Lower lobe of right lung (tissue), 2 donors: ENCODE data around the gene PRKAR1B. TPM values are rescaled to one million over a fixed set of nuclear protein-coding genes. Genes with fewer than 3 reads are reported as not detected.

Source experiments
- ATAC-seq, 2 donors: fragments of 200-7000 bp; cut with Tn5 transposase; one replicate each; pipeline ENCODE4 v1.9.1; 2020 to 2022; ENCODE audit warnings: mild to moderate bottlenecking in 2 of 2, moderate library complexity in 2 of 2
- DNase-seq: peaks from one replicate; pipeline ENCODE4 v3.0.0-alpha.2; 2020
- H3K27ac ChIP-seq: fragments of 200-600 bp; one replicate; pipeline ENCODE4 v1.8.0; 2022
- H3K27me3 ChIP-seq: fragments of 200-600 bp; one replicate; pipeline ENCODE4 v1.8.0; 2022; ENCODE audit warnings: low read depth
- H3K36me3 ChIP-seq: fragments of 200-600 bp; one replicate; pipeline ENCODE4 v1.8.0; 2022; ENCODE audit warnings: mild to moderate bottlenecking
- H3K4me1 ChIP-seq: fragments of 200-600 bp; one replicate; pipeline ENCODE4 v1.8.0; 2022
- H3K4me3 ChIP-seq: fragments of 200-600 bp; one replicate; pipeline ENCODE4 v1.8.0; 2022; ENCODE audit warnings: mild to moderate bottlenecking
- H3K9me3 ChIP-seq: fragments of 200-600 bp; one replicate; pipeline ENCODE4 v1.8.0; 2022
- intact Hi-C: fragments of 100-400 bp; cut with DNase I; formaldehyde crosslinking; loops from one replicate; pipeline ENCODE4 v1.11.0; 2022
- total RNA-seq: library from RNA; stranded (reverse); fragmentation: NEBNext Ultra II Directional; extraction: Animal tissue kit (Norgen Biotek cat#: 25700); gene quantifications from one replicate; pipeline ENCODE4 v1.2.1, GENCODE V29; 2021
- TF ChIP-seq, protein P1 (sequence below): fragments of 200-600 bp; IDR thresholded peaks from one replicate; pipeline ENCODE4 v1.8.0; 2022; ENCODE audit warnings: antibody characterized with exemption, mild to moderate bottlenecking
- donor health status: DM: no; HTN: yes; CAD: no; lungs with severe emphysema.

The PRKAR1B gene
- total RNA-seq, 1 donor from 2014 or later = 16.8 TPM

DNA sequence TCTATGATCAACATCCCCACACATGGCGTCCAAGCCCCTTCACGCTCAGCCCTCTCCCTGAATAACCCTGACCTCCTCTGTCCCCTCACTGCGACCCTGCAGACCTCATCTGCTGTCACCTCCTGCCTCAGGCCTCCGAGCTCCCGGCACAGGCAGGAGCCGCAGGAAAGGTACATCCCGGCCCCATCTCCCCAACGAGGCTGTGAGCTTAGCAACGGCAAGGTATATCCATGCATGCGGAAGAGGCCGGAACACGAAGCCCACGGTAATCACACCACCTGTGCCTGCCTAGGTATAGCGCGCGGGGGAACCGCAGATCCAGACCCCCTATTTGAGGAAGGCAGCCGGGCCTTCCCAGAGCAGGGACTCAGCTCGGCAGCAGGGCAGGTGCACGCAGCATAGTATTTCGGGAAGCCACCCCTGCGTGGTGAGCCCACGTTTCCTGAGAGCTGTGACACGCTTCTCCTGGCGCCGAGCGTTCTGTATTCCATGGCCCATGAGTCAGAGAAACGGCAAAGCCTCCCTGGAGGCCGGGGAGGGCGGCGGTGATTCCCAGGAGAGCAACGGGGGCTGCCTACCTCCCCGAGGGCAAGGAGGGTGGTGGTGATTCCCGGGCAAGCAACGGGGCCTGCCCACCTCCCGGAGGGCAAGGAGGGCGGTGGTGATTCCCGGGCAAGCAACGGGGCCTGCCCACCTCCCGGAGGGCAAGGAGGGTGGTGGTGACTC, 50.7 kb downstream of the PRKAR1B start:
- TF ChIP-seq, protein P1, sequence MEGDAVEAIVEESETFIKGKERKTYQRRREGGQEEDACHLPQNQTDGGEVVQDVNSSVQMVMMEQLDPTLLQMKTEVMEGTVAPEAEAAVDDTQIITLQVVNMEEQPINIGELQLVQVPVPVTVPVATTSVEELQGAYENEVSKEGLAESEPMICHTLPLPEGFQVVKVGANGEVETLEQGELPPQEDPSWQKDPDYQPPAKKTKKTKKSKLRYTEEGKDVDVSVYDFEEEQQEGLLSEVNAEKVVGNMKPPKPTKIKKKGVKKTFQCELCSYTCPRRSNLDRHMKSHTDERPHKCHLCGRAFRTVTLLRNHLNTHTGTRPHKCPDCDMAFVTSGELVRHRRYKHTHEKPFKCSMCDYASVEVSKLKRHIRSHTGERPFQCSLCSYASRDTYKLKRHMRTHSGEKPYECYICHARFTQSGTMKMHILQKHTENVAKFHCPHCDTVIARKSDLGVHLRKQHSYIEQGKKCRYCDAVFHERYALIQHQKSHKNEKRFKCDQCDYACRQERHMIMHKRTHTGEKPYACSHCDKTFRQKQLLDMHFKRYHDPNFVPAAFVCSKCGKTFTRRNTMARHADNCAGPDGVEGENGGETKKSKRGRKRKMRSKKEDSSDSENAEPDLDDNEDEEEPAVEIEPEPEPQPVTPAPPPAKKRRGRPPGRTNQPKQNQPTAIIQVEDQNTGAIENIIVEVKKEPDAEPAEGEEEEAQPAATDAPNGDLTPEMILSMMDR = no peak

DNA sequence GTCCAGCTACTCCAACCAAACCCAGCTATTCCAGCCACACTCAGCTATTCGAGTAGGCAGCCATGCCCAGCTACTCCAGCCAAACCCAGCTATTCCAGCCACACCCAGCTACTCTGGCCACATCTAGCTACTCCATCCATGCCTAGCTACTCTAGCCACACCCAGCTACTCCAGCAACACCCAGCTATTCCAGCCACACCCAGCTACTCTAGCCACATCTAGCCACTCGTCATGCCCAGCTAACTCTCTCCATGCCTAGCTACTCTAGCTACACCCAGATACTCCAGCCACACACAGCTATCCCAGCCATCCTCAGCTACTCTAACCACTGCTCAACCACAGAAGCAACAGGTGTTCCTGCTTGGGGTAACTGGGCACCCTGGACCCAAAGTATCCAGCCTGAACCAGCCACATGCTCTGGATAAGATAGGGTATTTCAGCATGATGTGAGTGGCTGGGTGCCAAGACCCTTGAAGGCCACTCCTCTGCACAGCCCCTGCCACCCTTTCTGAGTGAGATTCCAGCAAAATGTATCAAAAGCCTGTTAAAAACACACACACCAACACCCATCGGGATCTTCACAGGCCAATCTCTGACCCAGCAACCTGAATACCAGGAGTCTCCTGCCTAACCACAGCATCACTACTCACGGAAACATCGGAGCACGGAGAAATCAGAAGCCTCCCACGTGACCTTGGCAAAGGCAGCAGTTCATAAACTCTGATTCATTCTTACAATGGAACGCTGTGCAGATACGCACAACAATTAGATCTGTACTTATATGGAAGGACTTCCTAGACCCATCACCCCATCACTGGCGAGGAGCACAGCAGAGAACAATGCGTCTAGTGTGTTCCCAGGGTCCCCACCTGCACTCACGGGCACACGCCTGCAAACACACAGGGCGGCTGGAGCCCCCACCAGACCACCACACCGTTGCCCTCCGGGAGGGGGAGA, 52.3 kb downstream of the PRKAR1B start:
- Histone ChIP-seq H3K4me3 (no peak overlapping the region), H3K27ac (no peak overlapping the region), H3K9me3 (no peaks in the 10 kb centered on the region), H3K4me1 (no peaks in the 10 kb centered on the region), H3K27me3 (no peaks in the 10 kb centered on the region), H3K36me3 (peaks cover 5% of the 10 kb centered on the region)
- ATAC-seq (no peak), DNase-seq (no peak)
- TF ChIP-seq, protein P1 = no peak
- intact Hi-C loops = no loop called here

More for the DNA sequence above, 50.7 kb downstream of the PRKAR1B start:
- no peaks in the 10 kb centered on the region for H3K9me3 ChIP-seq
- H3K36me3 ChIP-seq = peaks cover 5% of the 10 kb centered on the region
- no peaks in the 10 kb centered on the region for H3K4me1 ChIP-seq
- DNase-seq (no peak), ATAC-seq (no peak)
- H3K4me3 ChIP-seq = no peak overlapping the region
- no peaks in the 10 kb centered on the region for H3K27me3 ChIP-seq
- intact Hi-C loops = no loop called here
- no peak overlapping the region for H3K27ac ChIP-seq

DNA sequence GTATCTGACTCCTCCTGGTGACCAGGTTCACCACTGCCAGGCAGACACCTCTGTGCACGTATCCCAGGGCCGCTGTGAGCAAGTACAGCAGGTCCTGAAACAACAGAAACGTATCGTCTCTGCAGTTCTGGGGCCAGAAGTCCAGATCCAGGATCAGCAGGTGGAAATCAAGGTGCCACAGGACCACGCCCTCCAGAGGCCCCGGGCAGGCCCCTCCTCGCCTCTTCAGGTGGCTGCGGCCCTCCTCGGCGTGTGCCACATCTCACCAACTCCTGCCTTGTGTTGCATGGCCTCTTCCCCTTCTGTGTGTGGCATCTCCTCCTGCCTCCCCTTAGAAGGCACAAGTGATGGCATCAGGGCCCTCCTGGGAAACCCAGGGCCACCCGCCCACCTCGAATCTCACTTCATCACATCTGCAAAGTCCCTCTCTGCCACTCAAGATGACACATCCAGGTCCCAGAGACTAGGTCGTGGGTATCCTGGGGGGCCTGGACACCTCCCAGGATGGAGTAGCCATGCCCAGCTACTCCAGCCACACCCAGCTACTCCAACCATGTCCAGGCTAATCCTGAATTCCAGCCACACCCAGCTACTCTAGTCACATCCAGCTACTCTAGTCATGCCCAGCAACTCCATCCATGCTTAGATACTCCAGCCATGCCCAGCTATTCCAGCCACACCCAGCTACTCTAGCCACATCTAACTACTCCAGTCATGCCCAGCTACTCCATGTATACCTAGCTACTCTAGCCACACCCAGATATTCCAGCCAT, 53.2 kb downstream of the PRKAR1B start:
- Histone ChIP-seq H3K27me3 (no peaks in the 10 kb centered on the region), H3K9me3 (no peaks in the 10 kb centered on the region), H3K4me1 (no peaks in the 10 kb centered on the region), H3K4me3 (no peak overlapping the region), H3K27ac (no peak overlapping the region), H3K36me3 (no peaks in the 10 kb centered on the region)
- ATAC-seq = no peak
- intact Hi-C loops = no loop called here
- TF ChIP-seq, protein P1 = no peak
- DNase-seq = no peak

GRCh38 chr7:672891-673290, 54.2 kb downstream of the PRKAR1B start:
- no peak for ATAC-seq
- H3K4me3 ChIP-seq = no peak overlapping the region
- no peaks in the 10 kb centered on the region for H3K27me3 ChIP-seq
- TF ChIP-seq, protein P1 = no peak
- DNase-seq = no peak
- no peaks in the 10 kb centered on the region for H3K9me3 ChIP-seq
- intact Hi-C loops = no loop called here
- H3K36me3 ChIP-seq = no peaks in the 10 kb centered on the region
- H3K4me1 ChIP-seq = peaks cover 9% of the 10 kb centered on the region
- H3K27ac ChIP-seq = no peak overlapping the region

DNA sequence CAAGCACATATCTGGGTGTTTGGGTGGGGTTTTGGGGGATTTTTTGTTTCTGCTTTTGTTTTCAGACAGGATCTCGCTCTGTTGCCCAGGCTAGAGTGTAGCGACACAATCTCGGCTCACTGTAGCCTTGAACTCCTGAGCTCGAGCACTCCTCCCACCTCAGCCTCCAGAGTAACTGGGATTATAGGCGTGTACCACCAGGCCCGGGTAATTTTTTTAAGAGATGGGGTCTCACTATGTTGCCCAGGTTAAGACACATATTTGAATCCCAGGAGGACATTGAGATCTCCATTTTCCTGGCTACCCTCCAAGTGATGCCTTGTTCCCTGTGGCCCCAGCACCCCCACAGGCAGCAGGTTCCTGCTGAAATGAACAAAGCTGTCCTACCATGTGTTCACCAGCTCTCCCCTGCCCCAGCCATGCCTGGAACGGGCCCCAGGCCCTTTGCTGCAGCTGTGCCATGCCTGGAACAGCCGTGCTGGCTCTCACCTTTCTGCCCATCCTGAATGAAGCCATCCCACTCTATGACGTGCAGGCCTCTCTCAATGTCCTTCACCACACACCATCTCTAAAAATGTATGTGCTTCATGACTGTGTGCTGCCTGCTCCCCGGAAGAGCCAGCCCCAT, 55.6 kb downstream of the PRKAR1B start:
- H3K36me3 ChIP-seq = no peaks in the 10 kb centered on the region
- no peak overlapping the region for H3K27ac ChIP-seq
- TF ChIP-seq, protein P1 = no peak
- H3K9me3 ChIP-seq = no peaks in the 10 kb centered on the region
- intact Hi-C loops = no loop called here
- DNase-seq (no peak), ATAC-seq (no peak)
- no peaks in the 10 kb centered on the region for H3K27me3 ChIP-seq
- no peak overlapping the region for H3K4me3 ChIP-seq
- H3K4me1 ChIP-seq = peaks cover 15% of the 10 kb centered on the region
